HCT116 (cell line): ENCODE measurements around the gene POLR3F. TPM values are rescaled to one million over a fixed set of nuclear protein-coding genes. Genes with fewer than 3 reads are reported as not detected.

ENCODE experiments used
- ATAC-seq: fragments of 200-7000 bp; cut with Tn5 transposase; 2 replicates; pipeline ENCODE4 v1.9.1; 2020; ENCODE audit warnings: mild to moderate bottlenecking, moderate library complexity
- BruUV-seq: library from RNA; stranded (reverse); fragments of 400-500 nt; replicated peaks from 2 replicates; lab custom pipeline; 2021; lab: Mats Ljungman, UMichigan
- CTCF ChIA-PET: fragments of 300-600 bp; sonication (Branson Sonifier 250); formaldehyde crosslinking; loops from one replicate; lab custom pipeline; 2021; ENCODE audit warnings: antibody characterized with exemption; lab: Charles Lee
- POLR2A ChIA-PET: fragments of 300-600, 350-600 bp; sonication (Branson Sonifier 250); formaldehyde crosslinking; loops from one replicate; lab custom pipeline; 2021; ENCODE audit warnings: antibody characterized with exemption; lab: Charles Lee
- RAD21 ChIA-PET, 2 experiments: fragments of 300-600 bp; sonication (Branson Sonifier 250); formaldehyde crosslinking; loops; one replicate each; lab custom pipeline; 2023; ENCODE audit warnings: low total read pairs in 2 of 2; ENCODE audit not compliant: uncharacterized antibody in 2 of 2, unreplicated experiment in 2 of 2, low non-redundant PET in 1 of 2; lab: Charles Lee
- DNase-seq: peaks from one replicate; pipeline ENCODE4 v3.0.0-alpha.2; 2010; ENCODE audit warnings: low read depth, low spot score
- H2AFZ ChIP-seq: fragments of 200-600 bp; shearing (Covaris generic), sonication (generic); 2 replicates; pipeline ENCODE4 v1.6.1; 2017; ENCODE audit warnings: low read depth, mixed run types, mixed read lengths, antibody characterized with exemption, low read length; ENCODE audit not compliant: poor library complexity, severe bottlenecking
- H3K27ac ChIP-seq: 2 replicates; pipeline ENCODE4 v1.5.1; 2012; ENCODE audit warnings: low read depth, low read length
- H3K27me3 ChIP-seq: fragments of 200-600 bp; sonication (generic); 2 replicates; pipeline ENCODE4 v1.6.1; 2016; ENCODE audit warnings: mixed run types, low read length, mixed read lengths; ENCODE audit not compliant: insufficient read depth
- H3K36me3 ChIP-seq, 2 experiments: fragments of 200-500 bp in 1 of 2; fragments of 200-600 bp in 1 of 2; sonication (Bioruptor generic) in 1 of 2; sonication (generic) in 1 of 2; 2 replicates each; pipeline versions ENCODE4 v1.5.1 to v1.6.1; 2014 to 2016; ENCODE audit warnings: low read length in 2 of 2, inconsistent platforms in 1 of 2, mixed read lengths in 1 of 2, mixed run types in 1 of 2; ENCODE audit not compliant: insufficient read depth in 2 of 2, control insufficient read depth in 1 of 2
- H3K4me1 ChIP-seq, 2 experiments: fragments of 200-600 bp in 1 of 2; sonication (generic) in 1 of 2; 2 replicates each; pipeline versions ENCODE4 v1.5.1 to v1.6.1; 2012 to 2017; ENCODE audit warnings: low read length in 2 of 2, inconsistent platforms in 1 of 2, mild to moderate bottlenecking in 1 of 2, mixed read lengths in 1 of 2, mixed run types in 1 of 2, moderate library complexity in 1 of 2; ENCODE audit not compliant: insufficient read depth in 2 of 2, control insufficient read depth in 1 of 2
- H3K4me2 ChIP-seq: fragments of 200-600 bp; sonication (generic); 2 replicates; pipeline ENCODE4 v1.6.1; 2017; ENCODE audit warnings: mixed run types, low read length, mixed read lengths
- H3K4me3 ChIP-seq, 2 experiments: fragments of 200-600 bp in 1 of 2; sonication (generic) in 1 of 2; replicated peaks in 1 of 2; 2 replicates each; pipeline ENCODE4 v1.5.1; 2011 to 2016; ENCODE audit warnings: low read length in 2 of 2, control low read depth in 1 of 2, low read depth in 1 of 2, mild to moderate bottlenecking in 1 of 2, mixed read lengths in 1 of 2, mixed run types in 1 of 2
- H3K79me2 ChIP-seq: fragments of 200-600 bp; sonication (generic); 2 replicates; pipeline ENCODE4 v1.6.1; 2017; ENCODE audit warnings: mild to moderate bottlenecking, mixed run types, low read length, moderate library complexity, mixed read lengths; ENCODE audit not compliant: insufficient read depth
- H3K9ac ChIP-seq: fragments of 200-600 bp; sonication (generic); 2 replicates; pipeline ENCODE4 v1.6.1; 2016; ENCODE audit warnings: low read length, mixed read lengths
- H3K9me2 ChIP-seq: fragments of 200-600 bp; sonication (generic), shearing (Covaris generic); 2 replicates; pipeline ENCODE4 v1.6.1; 2017; ENCODE audit warnings: mixed run types, mild to moderate bottlenecking, moderate library complexity; ENCODE audit not compliant: insufficient read depth
- H3K9me3 ChIP-seq, 2 experiments: fragments of 200-500 bp in 1 of 2; fragments of 200-600 bp in 1 of 2; sonication (Bioruptor generic) in 1 of 2; sonication (generic) in 1 of 2; 2 replicates each; pipeline ENCODE4 v1.6.1; 2014 to 2017; ENCODE audit warnings: low read length in 2 of 2, mixed read lengths in 2 of 2, inconsistent platforms in 1 of 2, low read depth in 1 of 2, mild to moderate bottlenecking in 1 of 2, mixed run types in 1 of 2, moderate library complexity in 1 of 2; ENCODE audit not compliant: control insufficient read depth in 1 of 2, insufficient read depth in 1 of 2
- H4K20me1 ChIP-seq: fragments of 200-600 bp; sonication (generic), shearing (Covaris generic); 2 replicates; pipeline ENCODE4 v1.6.1; 2017; ENCODE audit warnings: mixed run types, mild to moderate bottlenecking, moderate library complexity; ENCODE audit not compliant: insufficient read depth
- CBX3 ChIP-seq: IDR thresholded peaks from 2 replicates; pipeline ENCODE4 v1.6.1; 2012; ENCODE audit warnings: low read depth
- CEBPB ChIP-seq: IDR thresholded peaks from 2 replicates; pipeline ENCODE4 v1.6.1; 2012; ENCODE audit warnings: low read depth
- EGR1 ChIP-seq: IDR thresholded peaks from 2 replicates; pipeline ENCODE4 v1.6.1; 2012; ENCODE audit warnings: low read depth
- FOSL1 ChIP-seq: IDR thresholded peaks from 2 replicates; pipeline ENCODE4 v1.6.1; 2012; ENCODE audit warnings: low read depth
- JUND ChIP-seq: IDR thresholded peaks from 2 replicates; pipeline ENCODE4 v1.6.1; 2012
- RAD21 ChIP-seq: IDR thresholded peaks from 2 replicates; pipeline ENCODE4 v1.6.1; 2012; ENCODE audit warnings: low read depth, mild to moderate bottlenecking
- SIN3A ChIP-seq: IDR thresholded peaks from 2 replicates; pipeline ENCODE4 v1.6.1; 2012; ENCODE audit warnings: low read depth
- SP1 ChIP-seq: IDR thresholded peaks from 2 replicates; pipeline ENCODE4 v1.6.1; 2012; ENCODE audit warnings: low read depth
- YY1 ChIP-seq: IDR thresholded peaks from 2 replicates; pipeline ENCODE4 v1.6.1; 2011; ENCODE audit warnings: low read length, low read depth, moderate library complexity, mild to moderate bottlenecking; ENCODE audit not compliant: insufficient replicate concordance; ENCODE audit errors: extremely low read depth
- ZFX ChIP-seq: fragments of 450-650 bp; IDR thresholded peaks from 2 replicates; pipeline ENCODE4 v1.6.1; 2017
- intact Hi-C: fragments of 100-400 bp; cut with micrococcal nuclease; formaldehyde crosslinking; loops from 2 replicates; pipeline ENCODE4 v1.10.0; 2022
- total RNA-seq: library from RNA; stranded (reverse); gene quantifications from one replicate; pipeline ENCODE4 v1.2.1, GENCODE V29; 2021; ENCODE audit not compliant: unreplicated experiment
- TF ChIP-seq, protein P1 (sequence below): IDR thresholded peaks from 2 replicates; pipeline ENCODE4 v1.6.1; 2012
- TF ChIP-seq, protein P2 (sequence below), 3 experiments: fragments of 200-600 bp in 1 of 3; sonication (generic) in 1 of 3; IDR thresholded peaks in 2 of 3; conservative IDR thresholded peaks in 1 of 3; 2 replicates each; pipeline ENCODE4 v1.5.1; 2012 to 2017; ENCODE audit warnings: low read depth in 2 of 3, low read length in 2 of 3, antibody characterized with exemption in 1 of 3, borderline replicate concordance in 1 of 3, control low read depth in 1 of 3, mild to moderate bottlenecking in 1 of 3, mixed read lengths in 1 of 3, mixed run types in 1 of 3, moderate library complexity in 1 of 3; ENCODE audit not compliant: insufficient read depth in 1 of 3

The POLR3F gene
- total RNA-seq, 1 experiment from 2014 or later: 11.4 TPM

DNA sequence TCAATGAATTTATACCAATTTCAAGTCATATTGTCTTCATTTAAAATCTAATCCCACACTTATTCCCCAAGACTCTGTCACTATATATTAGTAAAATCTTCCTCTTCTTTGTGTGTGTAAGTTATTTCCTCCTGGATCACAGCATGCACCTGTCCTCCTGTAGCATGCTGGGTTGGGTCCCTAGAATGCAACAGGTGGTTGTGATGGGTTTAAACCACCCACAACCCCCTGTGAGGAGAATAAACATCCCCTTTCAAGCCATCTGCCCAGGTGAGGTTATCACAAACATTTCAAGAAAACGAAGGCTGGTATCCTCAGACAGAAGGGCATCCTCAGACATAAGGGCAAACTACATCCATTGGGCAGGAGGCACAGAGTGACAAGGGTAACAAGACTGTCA lies 26.8 kb upstream of the POLR3F start:
- Histone ChIP-seq H3K27me3 (no peaks in the 10 kb centered on the region), H3K9me3 (no peaks in the 10 kb centered on the region), H2AFZ (no peak overlapping the region), H4K20me1 (no peaks in the 10 kb centered on the region), H3K4me2 (no peak overlapping the region), H3K79me2 (no peaks in the 10 kb centered on the region), H3K4me3 (no peak overlapping the region), H3K36me3 (no peaks in the 10 kb centered on the region), H3K9me2 (no peaks in the 10 kb centered on the region), H3K4me1 (peaks cover 3 to 5% of the 10 kb centered on the region in 2 experiments; a peak in 2 of 4 replicates), H3K9ac (no peak overlapping the region), H3K27ac (no peak overlapping the region)
- ChIA-PET CTCF (no interaction called here), POLR2A (no interaction called here), RAD21 (no interaction called here)
- ATAC-seq (no peak), DNase-seq (no peak)
- TF ChIP-seq, protein P1, sequence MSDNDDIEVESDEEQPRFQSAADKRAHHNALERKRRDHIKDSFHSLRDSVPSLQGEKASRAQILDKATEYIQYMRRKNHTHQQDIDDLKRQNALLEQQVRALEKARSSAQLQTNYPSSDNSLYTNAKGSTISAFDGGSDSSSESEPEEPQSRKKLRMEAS: no peak
- TF ChIP-seq SP1 (no peak), FOSL1 (no peak), RAD21 (no peak), ZFX (no peak), CBX3 (no peak), SIN3A (no peak), JUND (no peak), CEBPB (no peak), EGR1 (no peak), YY1 (no peak)
- TF ChIP-seq, protein P2, sequence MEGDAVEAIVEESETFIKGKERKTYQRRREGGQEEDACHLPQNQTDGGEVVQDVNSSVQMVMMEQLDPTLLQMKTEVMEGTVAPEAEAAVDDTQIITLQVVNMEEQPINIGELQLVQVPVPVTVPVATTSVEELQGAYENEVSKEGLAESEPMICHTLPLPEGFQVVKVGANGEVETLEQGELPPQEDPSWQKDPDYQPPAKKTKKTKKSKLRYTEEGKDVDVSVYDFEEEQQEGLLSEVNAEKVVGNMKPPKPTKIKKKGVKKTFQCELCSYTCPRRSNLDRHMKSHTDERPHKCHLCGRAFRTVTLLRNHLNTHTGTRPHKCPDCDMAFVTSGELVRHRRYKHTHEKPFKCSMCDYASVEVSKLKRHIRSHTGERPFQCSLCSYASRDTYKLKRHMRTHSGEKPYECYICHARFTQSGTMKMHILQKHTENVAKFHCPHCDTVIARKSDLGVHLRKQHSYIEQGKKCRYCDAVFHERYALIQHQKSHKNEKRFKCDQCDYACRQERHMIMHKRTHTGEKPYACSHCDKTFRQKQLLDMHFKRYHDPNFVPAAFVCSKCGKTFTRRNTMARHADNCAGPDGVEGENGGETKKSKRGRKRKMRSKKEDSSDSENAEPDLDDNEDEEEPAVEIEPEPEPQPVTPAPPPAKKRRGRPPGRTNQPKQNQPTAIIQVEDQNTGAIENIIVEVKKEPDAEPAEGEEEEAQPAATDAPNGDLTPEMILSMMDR (IDR thresholded peaks at IDR 0.05 in 2 of 3, conservative IDR thresholded peaks at IDR 0.05 in 1 of 3; ENCODE audit: borderline replicate concordance in 1 of 3, insufficient read depth in 1 of 3, low read depth in 2 of 3, low read length in 2 of 3): no peak
- no TSS peak for BruUV-seq
- intact Hi-C loops: no loop called here
